Fibroblast of mammary gland (primary cell): ENCODE data around the gene EEPD1.

ENCODE experiments used
- DNase-seq: peaks from one replicate; pipeline ENCODE4 v3.0.0-alpha.2; 2010; ENCODE audit warnings: low read depth
- H3K4me3 ChIP-seq: 2 replicates; pipeline ENCODE4 v1.5.1; 2011; ENCODE audit warnings: low read depth, mild to moderate bottlenecking, low read length, moderate library complexity; ENCODE audit not compliant: control insufficient read depth
- TF ChIP-seq, protein P1 (sequence below): conservative IDR thresholded peaks from 2 replicates; pipeline ENCODE4 v1.5.1; 2011; ENCODE audit warnings: low read depth, low read length, inconsistent platforms; ENCODE audit not compliant: control insufficient read depth, insufficient read depth

EEPD1 gene

DNA sequence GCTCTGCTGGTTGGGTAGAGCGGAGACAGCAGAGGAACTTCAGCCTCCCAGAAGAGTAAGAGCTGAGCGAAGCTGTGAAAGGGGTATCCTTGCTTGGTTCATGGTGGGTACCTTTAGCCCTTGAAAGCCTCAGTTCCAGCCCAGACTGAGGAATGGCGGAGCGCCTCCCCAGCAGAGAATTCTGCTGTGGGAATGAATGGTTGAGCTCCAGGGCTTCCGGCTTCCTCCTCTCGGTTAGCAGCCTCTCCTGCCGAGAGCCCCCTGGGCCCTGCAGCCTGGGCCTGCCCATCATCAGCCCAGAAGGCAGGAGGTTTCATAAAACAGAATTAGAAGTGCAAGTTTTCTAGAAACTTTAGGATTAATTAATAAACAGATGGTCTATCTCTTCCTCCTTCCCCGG lies 156.7 kb downstream of the EEPD1 start:
- no peak for DNase-seq
- TF ChIP-seq, protein P1, sequence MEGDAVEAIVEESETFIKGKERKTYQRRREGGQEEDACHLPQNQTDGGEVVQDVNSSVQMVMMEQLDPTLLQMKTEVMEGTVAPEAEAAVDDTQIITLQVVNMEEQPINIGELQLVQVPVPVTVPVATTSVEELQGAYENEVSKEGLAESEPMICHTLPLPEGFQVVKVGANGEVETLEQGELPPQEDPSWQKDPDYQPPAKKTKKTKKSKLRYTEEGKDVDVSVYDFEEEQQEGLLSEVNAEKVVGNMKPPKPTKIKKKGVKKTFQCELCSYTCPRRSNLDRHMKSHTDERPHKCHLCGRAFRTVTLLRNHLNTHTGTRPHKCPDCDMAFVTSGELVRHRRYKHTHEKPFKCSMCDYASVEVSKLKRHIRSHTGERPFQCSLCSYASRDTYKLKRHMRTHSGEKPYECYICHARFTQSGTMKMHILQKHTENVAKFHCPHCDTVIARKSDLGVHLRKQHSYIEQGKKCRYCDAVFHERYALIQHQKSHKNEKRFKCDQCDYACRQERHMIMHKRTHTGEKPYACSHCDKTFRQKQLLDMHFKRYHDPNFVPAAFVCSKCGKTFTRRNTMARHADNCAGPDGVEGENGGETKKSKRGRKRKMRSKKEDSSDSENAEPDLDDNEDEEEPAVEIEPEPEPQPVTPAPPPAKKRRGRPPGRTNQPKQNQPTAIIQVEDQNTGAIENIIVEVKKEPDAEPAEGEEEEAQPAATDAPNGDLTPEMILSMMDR, result no peak
- H3K4me3 ChIP-seq, result no peak overlapping the region

DNA sequence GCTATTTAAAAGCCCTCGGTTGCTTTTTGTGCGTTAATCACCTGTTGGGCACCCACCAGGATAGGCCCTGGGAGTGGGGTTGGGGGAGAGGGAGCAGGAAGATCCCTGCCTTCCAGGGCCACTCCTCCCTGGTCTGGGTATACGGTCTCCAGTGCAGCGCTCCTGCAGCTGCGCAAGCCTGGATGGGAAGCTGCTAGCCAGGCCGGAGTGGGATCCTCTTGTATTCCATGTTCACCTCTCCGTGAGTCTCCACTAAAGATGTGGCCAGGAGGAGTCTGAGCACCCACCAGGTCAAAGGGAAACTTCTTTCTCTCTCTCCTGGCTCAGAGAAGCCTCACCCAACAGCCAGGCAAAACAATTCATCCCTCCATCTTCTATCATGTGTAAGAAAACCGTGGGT lies 157.8 kb downstream of the EEPD1 start:
- TF ChIP-seq, protein P1, result no peak
- no peak overlapping the region for H3K4me3 ChIP-seq
- no peak for DNase-seq

DNA sequence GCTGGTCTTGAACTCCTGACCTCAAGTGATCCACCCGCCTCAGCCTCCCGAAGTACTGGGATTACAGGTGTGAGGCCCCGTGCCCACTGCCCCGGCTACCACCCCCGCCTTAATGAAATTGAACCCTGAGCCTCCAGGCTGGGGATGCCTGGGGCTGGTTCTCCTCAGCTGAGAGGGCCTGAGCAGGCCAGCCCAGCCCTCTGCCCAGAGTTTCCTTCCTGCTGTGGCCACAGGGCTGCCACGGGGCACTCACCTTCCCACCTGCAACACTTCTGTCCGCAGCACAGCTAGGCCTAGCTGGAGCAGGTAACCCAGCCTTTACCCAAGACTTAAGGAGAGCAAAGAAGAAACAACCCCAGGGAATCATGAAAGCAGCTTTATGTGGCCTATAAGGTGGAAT lies 158.5 kb downstream of the EEPD1 start:
- no peak overlapping the region for H3K4me3 ChIP-seq
- TF ChIP-seq, protein P1, result no peak

DNA sequence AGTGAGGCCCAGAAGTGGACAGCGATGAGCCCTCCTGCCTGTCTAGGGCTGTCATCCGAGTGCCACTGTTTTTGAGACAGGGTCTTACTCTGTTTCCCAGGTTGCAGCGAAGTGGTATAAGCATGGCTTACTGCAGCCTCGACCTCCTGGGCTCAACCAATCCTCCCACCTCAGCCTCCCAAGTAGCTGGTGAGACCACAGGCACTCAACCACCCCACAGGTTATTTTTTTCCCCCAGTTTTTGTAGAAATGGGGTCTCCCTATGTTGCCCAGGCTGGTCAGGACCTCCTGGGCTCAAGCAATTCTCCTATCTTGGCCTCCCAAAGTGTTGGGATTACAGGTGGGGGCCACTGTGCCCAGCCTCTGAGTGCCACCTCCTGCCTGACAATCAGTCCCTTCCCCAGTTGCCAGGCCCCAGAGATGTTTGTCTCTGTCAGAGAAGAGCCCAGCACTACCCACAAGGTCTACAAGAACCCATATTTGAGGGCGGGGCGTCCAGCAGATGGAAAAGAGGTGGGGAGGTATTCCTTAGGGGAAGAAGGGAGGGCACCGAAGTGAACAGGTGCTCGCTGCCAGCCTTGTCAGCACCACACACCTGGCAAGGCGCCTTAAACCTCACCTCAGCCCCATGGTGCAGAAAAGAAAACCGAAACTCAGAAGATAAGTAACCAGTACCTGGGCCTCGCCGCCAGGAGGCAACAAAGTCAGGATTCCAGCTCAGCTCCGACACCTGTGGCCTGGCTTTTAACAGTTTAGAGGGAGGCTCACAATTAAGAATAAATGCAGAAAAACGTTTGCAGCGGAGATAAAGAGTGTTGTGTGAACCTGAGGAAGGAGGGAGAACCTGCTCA lies 159.2 kb downstream of the EEPD1 start:
- H3K4me3 ChIP-seq, result no peak overlapping the region
- TF ChIP-seq, protein P1, result no peak
- no peak for DNase-seq

More for the DNA sequence above, 158.5 kb downstream of the EEPD1 start:
- DNase-seq, result no peak

DNA sequence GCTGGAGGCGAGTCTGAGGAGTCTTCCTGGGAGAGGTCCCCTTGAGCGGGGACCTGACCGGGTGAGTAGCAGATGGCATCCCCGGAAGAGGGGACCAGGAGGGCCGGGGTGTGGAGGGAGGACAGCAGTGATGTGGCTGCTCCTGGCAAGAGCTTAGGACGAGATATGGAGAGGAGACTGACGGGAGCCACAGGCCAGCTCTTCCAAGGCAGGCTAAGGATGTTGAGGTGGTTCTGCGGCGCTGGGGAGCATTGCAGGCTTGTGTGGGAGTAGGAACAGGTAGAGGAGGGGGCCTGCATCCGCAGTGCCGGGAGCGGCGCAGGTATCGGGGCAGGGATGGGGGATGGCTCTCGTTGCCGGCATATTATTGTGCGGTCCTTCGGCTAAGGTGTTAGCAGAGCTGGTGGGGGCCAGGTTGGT lies 159.9 kb downstream of the EEPD1 start:
- DNase-seq, result no peak
- TF ChIP-seq, protein P1, result no peak
- no peak overlapping the region for H3K4me3 ChIP-seq

DNA sequence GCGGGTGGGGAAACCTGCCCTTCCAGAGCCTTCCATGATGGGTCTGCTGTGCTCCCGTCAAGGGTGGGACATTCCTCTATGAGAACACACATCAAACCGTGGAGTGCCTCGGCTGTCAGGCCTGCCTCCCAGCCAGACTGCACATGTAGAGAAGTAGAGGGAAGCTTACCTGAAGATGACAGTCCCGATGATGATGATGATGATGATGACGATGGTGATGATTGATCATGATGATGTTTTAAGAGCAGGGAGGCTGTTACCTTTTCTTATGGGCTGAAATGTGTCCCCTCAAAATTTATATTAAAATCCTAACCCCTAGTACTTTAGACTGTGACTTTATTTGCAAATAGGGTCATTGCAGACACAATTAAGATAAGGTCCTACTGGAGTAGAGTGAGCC lies 160.6 kb downstream of the EEPD1 start:
- TF ChIP-seq, protein P1, result no peak
- no peak for DNase-seq
- H3K4me3 ChIP-seq, result no peak overlapping the region

DNA sequence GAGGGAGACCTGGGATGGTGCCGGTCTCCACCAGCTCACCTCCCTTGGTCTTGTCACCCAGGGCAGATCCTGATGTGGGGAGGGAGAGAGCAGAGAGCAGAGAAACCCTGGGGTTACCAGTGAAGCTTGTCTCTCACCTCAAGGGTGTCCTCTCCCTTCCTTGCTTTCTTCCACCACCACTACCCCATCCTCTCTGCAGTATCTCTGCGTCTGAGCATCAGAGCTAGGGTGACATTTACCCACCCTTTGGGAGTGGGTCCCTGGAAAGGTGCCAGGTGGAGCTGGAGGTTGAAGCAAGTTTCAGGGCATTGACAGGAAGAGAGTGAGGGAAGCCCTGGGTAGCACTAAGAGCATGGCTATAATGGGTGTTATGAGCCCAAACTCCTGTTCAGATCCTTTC lies 161.4 kb downstream of the EEPD1 start:
- no peak overlapping the region for H3K4me3 ChIP-seq
- TF ChIP-seq, protein P1, result no peak
- DNase-seq, result no peak
